Activated T-helper 2 cell treated with anti-CD3 and anti-CD28 coated beads, Interferon-gamma antibody, Interleukin-2, Interleukin-4, amounts not matched to agents 10 μg/mL and 5 μg/mL and 100 μg/mL, durations not matched to agents 14 hours and 24 hours and 36 hours (primary cell): ENCODE results near the gene PON2. TPM values are rescaled to one million over a fixed set of nuclear protein-coding genes. Genes with fewer than 3 reads are reported as not detected.
"Not testable (repeated sequence)": the region's sequence is repeated elsewhere in the genome, so short reads cannot be mapped to it uniquely, and the experiment has no call there.

Experiments used
- DNase-seq: peaks from one replicate; pipeline ENCODE4 v3.0.0; 2021; ENCODE audit warnings: low spot score
- H3K27ac Mint-ChIP-seq: one replicate; pipeline ENCODE4 v1.8.0; 2021; ENCODE audit warnings: mixed read lengths
- H3K27me3 Mint-ChIP-seq: one replicate; pipeline ENCODE4 v1.8.0; 2021; ENCODE audit warnings: low read depth, mixed read lengths
- H3K36me3 Mint-ChIP-seq: one replicate; pipeline ENCODE4 v1.8.0; 2021; ENCODE audit warnings: low read depth, mixed read lengths
- H3K4me1 Mint-ChIP-seq: one replicate; pipeline ENCODE4 v1.8.0; 2021; ENCODE audit warnings: low read depth, mixed read lengths
- H3K4me3 Mint-ChIP-seq: one replicate; pipeline ENCODE4 v1.8.0; 2021; ENCODE audit warnings: low read depth, mild to moderate bottlenecking, moderate library complexity, mixed read lengths
- H3K9me3 Mint-ChIP-seq: one replicate; pipeline ENCODE4 v1.8.0; 2021; ENCODE audit warnings: mixed read lengths
- intact Hi-C: fragments of 100-400 bp; cut with micrococcal nuclease; formaldehyde crosslinking; loops from one replicate; pipeline ENCODE4 v1.15.1; 2023
- total RNA-seq: library from RNA; stranded (reverse); gene quantifications from 2 replicates; pipeline ENCODE4 v1.2.3, GENCODE V29; 2022

The PON2 gene
- total RNA-seq, 1 donor from 2014 or later, result 16.5 TPM

GRCh38 chr7:95470452-95470851, 35.6 kb upstream of the PON2 start:
- no peaks in the 10 kb centered on the region for H3K9me3 Mint-ChIP-seq
- no peak for DNase-seq

GRCh38 chr7:95469848-95470247, 35.0 kb upstream of the PON2 start:
- no peaks in the 10 kb centered on the region for H3K27me3 Mint-ChIP-seq
- no peaks in the 10 kb centered on the region for H3K9me3 Mint-ChIP-seq
- intact Hi-C loops, result no loop called here
- H3K4me1 Mint-ChIP-seq, result peaks cover 13% of the 10 kb centered on the region
- no peak overlapping the region for H3K4me3 Mint-ChIP-seq
- H3K27ac Mint-ChIP-seq, result no peak overlapping the region
- DNase-seq, result no peak
- no peaks in the 10 kb centered on the region for H3K36me3 Mint-ChIP-seq

More at GRCh38 chr7:95470452-95470851, 35.6 kb upstream of the PON2 start:
- peaks cover 13% of the 10 kb centered on the region for H3K4me1 Mint-ChIP-seq
- no peak overlapping the region for H3K4me3 Mint-ChIP-seq
- no peaks in the 10 kb centered on the region for H3K36me3 Mint-ChIP-seq
- H3K27me3 Mint-ChIP-seq, result no peaks in the 10 kb centered on the region
- H3K27ac Mint-ChIP-seq, result no peak overlapping the region
- intact Hi-C loops, result no loop called here

GRCh38 chr7:95469187-95469586, 34.4 kb upstream of the PON2 start:
- H3K9me3 Mint-ChIP-seq, result no peaks in the 10 kb centered on the region
- peaks cover 13% of the 10 kb centered on the region for H3K4me1 Mint-ChIP-seq
- intact Hi-C loops, result no loop called here
- no peak for DNase-seq
- no peak overlapping the region for H3K4me3 Mint-ChIP-seq
- H3K36me3 Mint-ChIP-seq, result no peaks in the 10 kb centered on the region
- H3K27me3 Mint-ChIP-seq, result no peaks in the 10 kb centered on the region
- H3K27ac Mint-ChIP-seq, result no peak overlapping the region

GRCh38 chr7:95467912-95468607, 33.2 kb upstream of the PON2 start:
- intact Hi-C loops, result no loop called here
- H3K9me3 Mint-ChIP-seq, result no peaks in the 10 kb centered on the region
- no peaks in the 10 kb centered on the region for H3K27me3 Mint-ChIP-seq
- H3K27ac Mint-ChIP-seq, result no peak overlapping the region
- H3K4me1 Mint-ChIP-seq, result peaks cover 13% of the 10 kb centered on the region
- DNase-seq, result no peak
- H3K4me3 Mint-ChIP-seq, result no peak overlapping the region
- H3K36me3 Mint-ChIP-seq, result no peaks in the 10 kb centered on the region

- H3K36me3 Mint-ChIP-seq, H3K27me3 Mint-ChIP-seq, H3K4me3 Mint-ChIP-seq, H3K4me1 Mint-ChIP-seq, DNase-seq, H3K27ac Mint-ChIP-seq, intact Hi-C loops: not testable (repeated sequence)
- H3K9me3 Mint-ChIP-seq, result peaks cover 23% of the 10 kb centered on the region
Measured at GRCh38 chr7:95460653-95461052, 25.8 kb upstream of the PON2 start.

GRCh38 chr7:95457947-95458346, 23.1 kb upstream of the PON2 start:
- no peak for DNase-seq
- Mint-ChIP-seq H3K27me3 (peaks cover 6% of the 10 kb centered on the region), H3K36me3 (no peaks in the 10 kb centered on the region), H3K9me3 (peaks cover 23% of the 10 kb centered on the region), H3K4me1 (no peaks in the 10 kb centered on the region), H3K27ac (no peak overlapping the region), H3K4me3 (no peak overlapping the region)
- intact Hi-C loops, result no loop called here

- no peak overlapping the region for H3K4me3 Mint-ChIP-seq
- no peaks in the 10 kb centered on the region for H3K36me3 Mint-ChIP-seq
- intact Hi-C loops, result no loop called here
- H3K27me3 Mint-ChIP-seq, result peaks cover 9% of the 10 kb centered on the region
- no peak overlapping the region for H3K27ac Mint-ChIP-seq
- H3K9me3 Mint-ChIP-seq, result peaks cover 5% of the 10 kb centered on the region
- H3K4me1 Mint-ChIP-seq, result no peaks in the 10 kb centered on the region
- DNase-seq, result no peak
Measured at GRCh38 chr7:95454438-95455045, 19.7 kb upstream of the PON2 start.

- Mint-ChIP-seq H3K4me3 (no peak overlapping the region), H3K36me3 (no peaks in the 10 kb centered on the region)
Measured at GRCh38 chr7:95446618-95447017, 11.8 kb upstream of the PON2 start.

GRCh38 chr7:95444796-95445195, 10.0 kb upstream of the PON2 start:
- DNase-seq, result no peak
- H3K4me3 Mint-ChIP-seq, result no peak overlapping the region
- H3K9me3 Mint-ChIP-seq, result no peaks in the 10 kb centered on the region
- H3K27me3 Mint-ChIP-seq, result peaks cover 11% of the 10 kb centered on the region
- H3K4me1 Mint-ChIP-seq, result no peaks in the 10 kb centered on the region
- H3K27ac Mint-ChIP-seq, result no peak overlapping the region
- H3K36me3 Mint-ChIP-seq, result no peaks in the 10 kb centered on the region
- intact Hi-C loops, result no loop called here

More at GRCh38 chr7:95446618-95447017, 11.8 kb upstream of the PON2 start:
- Mint-ChIP-seq H3K27ac (no peak overlapping the region), H3K27me3 (peaks cover 11% of the 10 kb centered on the region), H3K9me3 (no peaks in the 10 kb centered on the region), H3K4me1 (no peaks in the 10 kb centered on the region)
- no peak for DNase-seq
- intact Hi-C loops, result no loop called here

- Mint-ChIP-seq H3K9me3 (no peaks in the 10 kb centered on the region), H3K4me3 (no peak overlapping the region), H3K27me3 (peaks cover 12% of the 10 kb centered on the region), H3K4me1 (no peaks in the 10 kb centered on the region), H3K36me3 (no peaks in the 10 kb centered on the region), H3K27ac (no peak overlapping the region)
- no peak for DNase-seq
- intact Hi-C loops, result no loop called here
Measured at GRCh38 chr7:95441042-95441823, 6.4 kb upstream of the PON2 start.

- Mint-ChIP-seq H3K27me3 (peaks cover 14% of the 10 kb centered on the region), H3K36me3 (no peaks in the 10 kb centered on the region), H3K27ac (no peak overlapping the region), H3K9me3 (no peaks in the 10 kb centered on the region), H3K4me3 (no peak overlapping the region), H3K4me1 (no peaks in the 10 kb centered on the region)
- DNase-seq, result no peak
- intact Hi-C loops, result no loop called here
Measured at GRCh38 chr7:95440394-95441038, 5.7 kb upstream of the PON2 start.

- Mint-ChIP-seq H3K9me3 (no peaks in the 10 kb centered on the region), H3K4me3 (no peak overlapping the region), H3K36me3 (peaks cover 6% of the 10 kb centered on the region), H3K27ac (no peak overlapping the region), H3K27me3 (peaks cover 8% of the 10 kb centered on the region), H3K4me1 (peaks cover 15% of the 10 kb centered on the region)
- intact Hi-C loops, result no loop called here
- no peak for DNase-seq
Measured at GRCh38 chr7:95436407-95436806, 1.6 kb upstream of the PON2 start.
